Gastrocnemius medialis (tissue), 4 donors: ENCODE measurements around the gene THBD. TPM values are rescaled to one million over a fixed set of nuclear protein-coding genes. Genes with fewer than 3 reads are reported as not detected.

Experiments used
- ATAC-seq, 2 donors: fragments of 150-250 bp; one replicate each; pipeline ENCODE4 v1.9.1; 2016
- DNase-seq, 2 donors: peaks; one replicate each; pipeline ENCODE4 v3.0.0-alpha.2; 2019
- H3K27ac ChIP-seq, 4 donors: fragments of 200-600 bp; sonication (generic); 1 replicate in 1 of 4; 2 replicates in 3 of 4; pipeline ENCODE4 v1.5.1; 2016 to 2018; ENCODE audit warnings: mild to moderate bottlenecking in 2 of 4, moderate library complexity in 1 of 4
- H3K27me3 ChIP-seq, 3 donors: fragments of 200-600 bp; sonication (generic) in 2 of 3; 1 replicate in 1 of 3; 2 replicates in 2 of 3; pipeline versions ENCODE4 v1.5.1 to v1.6.0; 2016 to 2019; ENCODE audit warnings: mild to moderate bottlenecking in 1 of 3, moderate library complexity in 1 of 3
- H3K36me3 ChIP-seq, 2 donors: fragments of 200-600 bp; sonication (generic) in 1 of 2; one replicate each; pipeline ENCODE4 v1.5.1; 2017 to 2018
- H3K4me1 ChIP-seq, 2 donors: fragments of 200-600 bp; sonication (generic) in 1 of 2; one replicate each; pipeline ENCODE4 v1.5.1; 2016 to 2017; ENCODE audit warnings: mild to moderate bottlenecking in 2 of 2
- H3K4me3 ChIP-seq, 4 donors: fragments of 200-600 bp; sonication (generic) in 3 of 4; 1 replicate in 1 of 4; 2 replicates in 3 of 4; pipeline ENCODE4 v1.5.1; 2016 to 2019; ENCODE audit warnings: mild to moderate bottlenecking in 2 of 4
- H3K9me3 ChIP-seq, 3 donors: fragments of 200-600 bp; sonication (generic) in 2 of 3; 1 replicate in 1 of 3; 2 replicates in 2 of 3; pipeline ENCODE4 v1.5.1; 2016 to 2019
- POLR2A ChIP-seq, 2 donors: fragments of 450-650 bp; IDR thresholded peaks; one replicate each; pipeline ENCODE4 v1.6.1; 2017; ENCODE audit warnings: antibody characterized with exemption in 2 of 2, mild to moderate bottlenecking in 2 of 2, moderate library complexity in 2 of 2
- in situ Hi-C, 4 donors: fragments of 200-750 bp; cut with MboI; loops; one replicate each; pipeline versions ENCODE4 v1.15.0 to v1.8.0; 2017; ENCODE audit warnings: low sequenced_read_pairs in 4 of 4
- intact Hi-C: fragments of 100-400 bp; cut with DNase I; formaldehyde crosslinking; loops from one replicate; pipeline ENCODE4 v1.15.1; 2023; ENCODE audit warnings: low total_unique reads
- total RNA-seq, 4 donors: library from RNA; depleted of rRNA; stranded (reverse); fragments of >200 nt; gene quantifications; one replicate each; pipeline versions ENCODE4 v1.1.0 to v1.2.3, GENCODE V29; 2016
- TF ChIP-seq, protein P1 (sequence below), 5 experiments: fragments of 450-650 bp in 3 of 5; fragments of 200-600 bp in 2 of 5; sonication (generic) in 2 of 5; IDR thresholded peaks in 4 of 5; conservative IDR thresholded peaks in 1 of 5; 1 replicate in 4 of 5; 2 replicates in 1 of 5; pipeline ENCODE4 v1.5.1; 2016 to 2019; ENCODE audit warnings: antibody characterized with exemption in 5 of 5, mild to moderate bottlenecking in 3 of 5, moderate library complexity in 3 of 5

The THBD gene
- total RNA-seq, 4 donors from 2014 or later = 9.0 to 25.7 (median 17.5) TPM

DNA sequence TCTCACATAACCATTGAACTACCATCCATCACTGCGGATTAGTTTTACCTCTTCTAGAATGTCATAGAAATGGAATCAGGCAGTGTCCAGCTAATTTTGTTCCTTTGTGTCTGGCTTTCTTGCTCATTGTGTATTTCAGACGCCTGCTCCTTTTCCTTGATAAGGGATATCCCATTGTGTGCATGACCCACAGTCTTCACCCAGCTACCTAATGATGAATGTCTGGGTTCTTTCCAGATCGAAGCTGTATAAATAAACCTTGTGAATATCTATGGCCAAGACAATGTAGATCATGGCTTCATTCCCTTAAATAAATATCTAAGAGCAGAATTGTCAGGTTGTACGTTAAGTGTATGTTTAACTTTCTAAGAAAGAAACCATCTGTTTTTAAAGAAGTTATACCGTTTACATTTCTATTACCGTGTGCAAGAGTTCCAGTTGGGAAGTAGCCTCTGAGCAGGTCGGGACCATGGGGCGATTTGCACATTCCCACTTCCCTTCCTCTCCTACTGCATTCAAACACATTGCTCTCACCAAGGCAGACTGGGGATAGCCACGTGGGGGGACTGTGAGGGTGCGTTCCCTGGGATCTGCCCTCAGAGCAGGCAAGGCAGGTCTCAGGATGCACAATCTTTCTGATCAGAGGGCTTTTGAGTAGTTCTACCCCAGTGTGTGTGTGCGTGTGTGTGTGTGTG is 23.6 kb upstream of the THBD start:
- H3K4me3 ChIP-seq = no peak overlapping the region
- H3K9me3 ChIP-seq = no peaks in the 10 kb centered on the region
- intact Hi-C loops = no loop called here
- H3K27ac ChIP-seq = no peak overlapping the region
- ATAC-seq (no peak), DNase-seq (no peak)
- peaks cover 0 to 5% of the 10 kb centered on the region in 2 donors for H3K4me1 ChIP-seq
- no peaks in the 10 kb centered on the region for H3K27me3 ChIP-seq
- H3K36me3 ChIP-seq = no peaks in the 10 kb centered on the region
- in situ Hi-C loops = no loop called here
- no peak for TF ChIP-seq POLR2A (IDR thresholded peaks at IDR 0.05)
- TF ChIP-seq, protein P1, sequence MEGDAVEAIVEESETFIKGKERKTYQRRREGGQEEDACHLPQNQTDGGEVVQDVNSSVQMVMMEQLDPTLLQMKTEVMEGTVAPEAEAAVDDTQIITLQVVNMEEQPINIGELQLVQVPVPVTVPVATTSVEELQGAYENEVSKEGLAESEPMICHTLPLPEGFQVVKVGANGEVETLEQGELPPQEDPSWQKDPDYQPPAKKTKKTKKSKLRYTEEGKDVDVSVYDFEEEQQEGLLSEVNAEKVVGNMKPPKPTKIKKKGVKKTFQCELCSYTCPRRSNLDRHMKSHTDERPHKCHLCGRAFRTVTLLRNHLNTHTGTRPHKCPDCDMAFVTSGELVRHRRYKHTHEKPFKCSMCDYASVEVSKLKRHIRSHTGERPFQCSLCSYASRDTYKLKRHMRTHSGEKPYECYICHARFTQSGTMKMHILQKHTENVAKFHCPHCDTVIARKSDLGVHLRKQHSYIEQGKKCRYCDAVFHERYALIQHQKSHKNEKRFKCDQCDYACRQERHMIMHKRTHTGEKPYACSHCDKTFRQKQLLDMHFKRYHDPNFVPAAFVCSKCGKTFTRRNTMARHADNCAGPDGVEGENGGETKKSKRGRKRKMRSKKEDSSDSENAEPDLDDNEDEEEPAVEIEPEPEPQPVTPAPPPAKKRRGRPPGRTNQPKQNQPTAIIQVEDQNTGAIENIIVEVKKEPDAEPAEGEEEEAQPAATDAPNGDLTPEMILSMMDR (IDR thresholded peaks at IDR 0.05 in 4 of 5, conservative IDR thresholded peaks at IDR 0.05 in 1 of 5) = no peak

DNA sequence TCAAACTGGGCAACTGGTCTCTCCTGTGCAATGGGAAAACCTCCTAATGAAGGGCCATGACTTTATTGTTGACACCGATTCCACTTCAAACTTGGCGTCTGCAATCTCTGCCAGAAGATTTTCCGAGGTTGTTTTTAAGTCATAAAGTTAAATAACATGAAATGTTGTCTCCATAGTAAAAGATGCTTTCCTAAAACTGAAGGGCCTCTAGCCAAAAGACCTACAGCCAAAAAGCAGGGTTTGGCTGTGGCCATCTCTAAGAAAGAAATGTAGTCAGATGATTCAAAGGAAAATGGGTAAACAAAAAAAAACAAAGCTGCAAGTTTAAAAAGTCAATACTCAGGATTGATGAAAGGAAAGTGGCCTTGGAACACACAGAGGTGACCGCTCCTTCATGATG is 22.5 kb upstream of the THBD start:
- intact Hi-C loops = no loop called here
- Histone ChIP-seq H3K9me3 (no peaks in the 10 kb centered on the region), H3K27ac (no peak overlapping the region), H3K4me1 (no peaks in the 10 kb centered on the region), H3K36me3 (no peaks in the 10 kb centered on the region), H3K27me3 (no peaks in the 10 kb centered on the region), H3K4me3 (no peak overlapping the region)
- in situ Hi-C loops = no loop called here
- ATAC-seq (no peak), DNase-seq (no peak)
- TF ChIP-seq, protein P1 (IDR thresholded peaks at IDR 0.05 in 4 of 5, conservative IDR thresholded peaks at IDR 0.05 in 1 of 5) = no peak
- TF ChIP-seq POLR2A (IDR thresholded peaks at IDR 0.05) = no peak

DNA sequence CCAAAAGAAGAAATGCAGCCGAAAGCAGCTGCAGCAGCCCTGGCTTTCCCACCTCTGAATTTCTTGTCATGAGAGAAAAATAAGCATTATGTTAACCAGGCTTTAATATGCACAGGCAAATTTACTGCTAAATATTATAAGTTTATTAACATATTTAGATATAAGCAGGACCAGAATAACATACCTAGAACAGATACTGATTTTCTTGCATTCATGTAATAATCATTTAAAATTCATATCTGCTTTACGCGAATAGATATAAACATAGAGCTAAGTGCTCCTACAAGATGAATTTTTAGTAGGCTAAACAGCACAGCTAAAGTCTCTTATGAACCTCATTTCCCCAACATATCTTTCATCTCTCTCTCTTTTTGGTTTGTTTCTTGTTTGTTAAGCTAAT is 21.9 kb upstream of the THBD start:
- Histone ChIP-seq H3K27ac (no peak overlapping the region), H3K36me3 (no peaks in the 10 kb centered on the region), H3K4me1 (no peaks in the 10 kb centered on the region), H3K27me3 (no peaks in the 10 kb centered on the region), H3K9me3 (no peaks in the 10 kb centered on the region), H3K4me3 (no peak overlapping the region)
- ATAC-seq (no peak), DNase-seq (no peak)
- no peak for TF ChIP-seq POLR2A (IDR thresholded peaks at IDR 0.05)
- TF ChIP-seq, protein P1 (IDR thresholded peaks at IDR 0.05 in 4 of 5, conservative IDR thresholded peaks at IDR 0.05 in 1 of 5) = no peak
- intact Hi-C loops = no loop called here
- in situ Hi-C loops = no loop called here

DNA sequence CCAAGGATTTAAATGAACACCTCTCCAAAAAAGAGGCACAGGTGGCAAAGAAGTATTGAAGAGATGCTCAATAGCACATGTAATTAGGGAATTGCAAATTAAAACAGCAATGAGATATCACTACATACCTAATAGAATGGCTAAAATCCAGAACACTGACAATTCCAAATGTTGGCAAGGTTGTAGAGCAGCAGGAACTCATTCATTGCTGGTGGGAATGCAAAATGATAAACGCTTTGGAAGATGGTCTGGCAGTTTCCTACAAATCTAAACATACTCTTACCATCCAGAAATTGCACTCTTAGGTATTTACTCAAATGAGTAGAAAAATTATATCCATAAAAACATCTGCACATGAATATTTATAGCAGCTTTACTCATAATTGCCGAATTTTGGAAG is 19.6 kb upstream of the THBD start:
- H3K4me1 ChIP-seq = no peaks in the 10 kb centered on the region
- H3K4me3 ChIP-seq = no peak overlapping the region
- no peaks in the 10 kb centered on the region for H3K36me3 ChIP-seq
- intact Hi-C loops = no loop called here
- no peaks in the 10 kb centered on the region for H3K27me3 ChIP-seq
- no peak for DNase-seq
- TF ChIP-seq, protein P1 (IDR thresholded peaks at IDR 0.05 in 4 of 5, conservative IDR thresholded peaks at IDR 0.05 in 1 of 5) = no peak
- TF ChIP-seq POLR2A (IDR thresholded peaks at IDR 0.05) = no peak
- no peaks in the 10 kb centered on the region for H3K9me3 ChIP-seq
- no peak for ATAC-seq
- in situ Hi-C loops = no loop called here
- no peak overlapping the region for H3K27ac ChIP-seq

DNA sequence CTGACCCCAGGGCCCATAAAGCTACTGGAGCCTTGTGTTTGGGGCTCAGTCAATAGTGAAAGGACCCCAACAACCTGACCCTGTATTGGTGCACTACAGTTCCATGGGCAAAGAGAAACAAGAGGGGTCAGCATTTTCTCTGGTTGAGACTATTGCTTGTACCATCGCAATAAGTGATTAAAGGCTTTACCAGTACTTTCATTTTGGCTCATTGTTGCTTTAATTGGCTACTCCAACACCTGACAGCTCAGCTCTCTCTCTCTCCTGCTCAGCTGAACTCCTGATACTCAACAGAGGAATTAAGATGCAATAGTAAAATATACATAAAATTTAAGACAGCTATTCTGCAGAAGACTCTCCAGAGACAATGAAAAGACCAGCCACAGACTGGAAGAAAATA is 18.8 kb upstream of the THBD start:
- in situ Hi-C loops (no loop called here), intact Hi-C loops (no loop called here)
- Histone ChIP-seq H3K9me3 (no peaks in the 10 kb centered on the region), H3K36me3 (no peaks in the 10 kb centered on the region), H3K27ac (no peak overlapping the region), H3K4me3 (no peak overlapping the region), H3K4me1 (peaks cover under 1 to 1% of the 10 kb centered on the region in 2 donors), H3K27me3 (no peaks in the 10 kb centered on the region)
- no peak for TF ChIP-seq POLR2A (IDR thresholded peaks at IDR 0.05)
- TF ChIP-seq, protein P1 (IDR thresholded peaks at IDR 0.05 in 4 of 5, conservative IDR thresholded peaks at IDR 0.05 in 1 of 5) = no peak
- no peak for ATAC-seq
- no peak for DNase-seq
